Measurements from ENCODE around the gene SOCS6. TPM values are rescaled to one million over a fixed set of nuclear protein-coding genes. Genes with fewer than 3 reads are reported as not detected.

Gene SOCS6
- polyA plus RNA-seq, 2 of the 4 experiments (the other 2 are of a cell fraction), result 31.2 to 88.2 TPM

DNA sequence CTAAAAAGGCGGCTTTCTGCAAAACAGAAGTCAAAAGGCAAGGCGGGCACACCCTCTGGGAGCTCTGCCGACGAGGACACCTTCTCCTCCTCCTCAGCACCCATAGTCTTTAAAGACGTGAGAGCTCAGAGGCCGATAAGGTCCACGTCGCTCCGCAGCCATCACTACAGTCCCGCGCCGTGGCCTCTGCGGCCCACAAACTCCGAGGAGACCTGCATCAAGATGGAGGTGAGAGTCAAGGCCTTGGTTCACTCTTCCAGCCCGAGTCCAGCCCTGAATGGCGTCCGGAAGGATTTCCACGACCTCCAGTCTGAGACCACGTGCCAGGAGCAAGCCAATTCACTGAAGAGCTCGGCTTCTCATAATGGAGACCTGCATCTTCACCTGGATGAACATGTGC, 36.1 kb downstream of the SOCS6 start:
- 88% methylated on average over 11 of the region's 20 CpGs for WGBS (ENCODE audit: missing lambda C conversion rate)
- CTCF ChIA-PET, result interaction anchor here (1.4 to 2.0 kb wide), 2 partner anchors 9 to 130 kb away, joined by 4 to 5 read pairs; no protein-coding TSS in a partner anchor
- Histone ChIP-seq H3K4me2 (no peak overlapping the region), H3K4me3 (no peak overlapping the region), H3K9me3 (no peaks in the 10 kb centered on the region), H3K27ac (peak overlapping the region in 1 of 2 experiments; percentile 40; a peak in 2 of 6 replicates), H3K4me1 (peaks cover 68% of the 10 kb centered on the region)
- DNase-seq (ENCODE audit: low read depth in 1 of 2, low spot score in 1 of 2), result no peak
- no peak for FAIRE-seq
- POLR2A ChIA-PET, result interaction anchor here (1.2 kb wide), 1 partner anchor 8 kb away, joined by 3 read pairs; no protein-coding TSS in a partner anchor
- ATAC-seq, result no peak; a peak in 1 of 6 replicates
- TF ChIP-seq, protein P1, sequence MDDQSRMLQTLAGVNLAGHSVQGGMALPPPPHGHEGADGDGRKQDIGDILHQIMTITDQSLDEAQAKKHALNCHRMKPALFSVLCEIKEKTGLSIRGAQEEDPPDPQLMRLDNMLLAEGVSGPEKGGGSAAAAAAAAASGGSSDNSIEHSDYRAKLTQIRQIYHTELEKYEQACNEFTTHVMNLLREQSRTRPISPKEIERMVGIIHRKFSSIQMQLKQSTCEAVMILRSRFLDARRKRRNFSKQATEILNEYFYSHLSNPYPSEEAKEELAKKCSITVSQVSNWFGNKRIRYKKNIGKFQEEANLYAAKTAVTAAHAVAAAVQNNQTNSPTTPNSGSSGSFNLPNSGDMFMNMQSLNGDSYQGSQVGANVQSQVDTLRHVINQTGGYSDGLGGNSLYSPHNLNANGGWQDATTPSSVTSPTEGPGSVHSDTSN (IDR thresholded peaks at IDR 0.05), result no peak
- no peak for TF ChIP-seq TFCP2L1 (CRISPR knock-in tag; IDR thresholded peaks at IDR 0.05)
- TF ChIP-seq CHD4 (IDR thresholded peaks at IDR 0.05; ENCODE audit: borderline replicate concordance), result no peak
- TF ChIP-seq BCL3 (IDR thresholded peaks at IDR 0.05), result no peak
- TF ChIP-seq HES2 (IDR thresholded peaks at IDR 0.05), result no peak
- TF ChIP-seq EHMT2 (IDR thresholded peaks at IDR 0.05; ENCODE audit: low read depth), result no peak
- TF ChIP-seq TP53 (CRISPR knock-in tag; IDR thresholded peaks at IDR 0.05), result no peak
- TF ChIP-seq BHLHE40 (IDR thresholded peaks at IDR 0.05; ENCODE audit: low read depth, low read length), result no peak
- TF ChIP-seq, protein P2, sequence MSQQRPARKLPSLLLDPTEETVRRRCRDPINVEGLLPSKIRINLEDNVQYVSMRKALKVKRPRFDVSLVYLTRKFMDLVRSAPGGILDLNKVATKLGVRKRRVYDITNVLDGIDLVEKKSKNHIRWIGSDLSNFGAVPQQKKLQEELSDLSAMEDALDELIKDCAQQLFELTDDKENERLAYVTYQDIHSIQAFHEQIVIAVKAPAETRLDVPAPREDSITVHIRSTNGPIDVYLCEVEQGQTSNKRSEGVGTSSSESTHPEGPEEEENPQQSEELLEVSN (IDR thresholded peaks at IDR 0.05; ENCODE audit: borderline replicate concordance, low read depth), result no peak
- TF ChIP-seq GATA3 (IDR thresholded peaks at IDR 0.05; ENCODE audit: borderline replicate concordance), result no peak
- TF ChIP-seq SREBF2 (IDR thresholded peaks at IDR 0.05), result no peak
- no peak for TF ChIP-seq FOSL2 (IDR thresholded peaks at IDR 0.05)
- TF ChIP-seq FOSL2 (CRISPR knock-in tag; IDR thresholded peaks at IDR 0.05), result no peak
- TF ChIP-seq FOSB (CRISPR knock-in tag; IDR thresholded peaks at IDR 0.05), result no peak
- TF ChIP-seq MAZ (IDR thresholded peaks at IDR 0.05; ENCODE audit: borderline replicate concordance, low read depth, low read length), result no peak
- no peak for TF ChIP-seq ELK1 (IDR thresholded peaks at IDR 0.05; ENCODE audit: low read depth, low read length)
- no peak for TF ChIP-seq HDAC2 (IDR thresholded peaks at IDR 0.05)
- no peak for TF ChIP-seq RCOR1 (IDR thresholded peaks at IDR 0.05; ENCODE audit: low read depth, low read length)
- TF ChIP-seq HOXB13 (CRISPR knock-in tag; IDR thresholded peaks at IDR 0.05; ENCODE audit: low read depth), result no peak

- ATAC-seq, result no peak
- no peak for TF ChIP-seq POLR2A (IDR thresholded peaks at IDR 0.05; ENCODE audit: low read length)
- no peak for TF ChIP-seq EHMT2 (IDR thresholded peaks at IDR 0.05; ENCODE audit: low read depth)
- no peak for TF ChIP-seq USF2 (IDR thresholded peaks at IDR 0.05)
- TF ChIP-seq HDAC2 (IDR thresholded peaks at IDR 0.05), result no peak
- TF ChIP-seq SREBF2 (IDR thresholded peaks at IDR 0.05), result no peak
- no peak for TF ChIP-seq MYC (IDR thresholded peaks at IDR 0.05; ENCODE audit: borderline replicate concordance, low read length)
- TF ChIP-seq PHF8 (IDR thresholded peaks at IDR 0.05; ENCODE audit: borderline replicate concordance, low read depth), result no peak
- TF ChIP-seq KDM5A (IDR thresholded peaks at IDR 0.05), result no peak
- TF ChIP-seq ZC3H11A (IDR thresholded peaks at IDR 0.05), result no peak
- TF ChIP-seq NR3C1 (IDR thresholded peaks at IDR 0.05), result no peak
- no peak for TF ChIP-seq NPAS2 (CRISPR knock-in tag; IDR thresholded peaks at IDR 0.05; ENCODE audit: borderline replicate concordance)
- TF ChIP-seq RNF2 (IDR thresholded peaks at IDR 0.05; ENCODE audit: borderline replicate concordance, low read depth), result no peak
- TF ChIP-seq JUN (IDR thresholded peaks at IDR 0.05), result no peak
- TF ChIP-seq HOXB5 (CRISPR knock-in tag; IDR thresholded peaks at IDR 0.05), result no peak
- no peak for DNase-seq (ENCODE audit: low read depth in 1 of 2, low spot score in 1 of 2)
- no peak overlapping the region for H3K4me2 ChIP-seq
- no peaks in the 10 kb centered on the region for H3K9me3 ChIP-seq
- CTCF ChIA-PET, result interaction anchor here (2.0 kb wide), 1 partner anchor 128 kb away, joined by 5 read pairs; no protein-coding TSS in a partner anchor
- peak overlapping the region in 1 of 2 experiments; percentile 17; a peak in 1 of 6 replicates for H3K27ac ChIP-seq
- WGBS (ENCODE audit: missing lambda C conversion rate), result 79% methylated on average over 1 of the region's 1 CpG
- FAIRE-seq, result no peak
- no peak overlapping the region for H3K4me3 ChIP-seq
- peaks cover 70% of the 10 kb centered on the region for H3K4me1 ChIP-seq
- POLR2A ChIA-PET, result no interaction called here
Observed at GRCh38 chr18:70326255-70326654, 37.4 kb downstream of the SOCS6 start.

All from A549 (cell line).